Hematopoietic multipotent progenitor cell treated with erythropoietin and hydrocortisone succinate and interleukin-3 and kit ligand, for 17 days (in vitro differentiated cells): ENCODE measurements around the gene GABRR3.

Source experiments
- DNase-seq: peaks from one replicate; pipeline ENCODE4 v3.0.0-alpha.2; 2015; ENCODE audit warnings: low spot score

GABRR3 gene

DNA sequence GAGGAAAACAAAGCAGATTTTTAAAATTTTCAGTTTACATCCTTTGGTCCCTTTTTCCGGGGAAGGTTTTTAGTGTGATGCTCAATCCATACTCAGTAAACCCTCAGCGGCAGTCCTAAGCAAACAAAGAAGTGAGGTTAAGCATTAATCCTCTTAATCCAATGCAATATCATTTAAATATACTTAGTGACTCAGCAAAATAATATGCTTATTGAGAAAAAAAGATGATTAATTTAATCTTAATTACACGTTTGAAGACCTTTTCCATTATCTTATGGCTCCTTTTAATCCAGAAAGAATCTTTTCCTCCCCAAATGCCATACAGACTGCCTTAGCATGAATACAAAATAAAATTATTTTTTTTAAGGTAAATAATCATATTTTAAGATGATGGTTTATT lies at the start of gene GABRR3:
TSS of gene GABRR3 (minus strand) at position 108 of the 400 bp plus-strand sequence. CDS start 328 bp downstream, outside the sequence.
- DNase-seq: no peak

DNA sequence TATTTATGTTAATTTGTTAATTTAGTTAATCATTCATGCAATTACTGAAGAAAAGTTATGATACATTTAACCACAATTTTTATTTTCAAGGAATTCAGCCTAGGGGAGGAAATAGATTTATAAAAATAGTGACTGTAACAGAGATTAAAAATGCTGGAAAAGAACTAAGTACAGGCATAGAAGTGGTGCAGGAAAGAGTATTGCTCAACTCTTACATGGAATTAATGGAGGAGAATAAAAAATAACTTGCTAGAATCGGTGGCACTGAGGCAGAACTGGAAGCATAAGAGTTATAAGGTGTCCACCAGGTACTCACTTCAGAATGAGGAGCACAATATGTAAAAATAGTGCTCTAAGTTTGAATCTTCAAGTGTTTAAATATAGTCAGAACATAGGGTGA lies 38.4 kb upstream of the GABRR3 start:
- no peak for DNase-seq

DNA sequence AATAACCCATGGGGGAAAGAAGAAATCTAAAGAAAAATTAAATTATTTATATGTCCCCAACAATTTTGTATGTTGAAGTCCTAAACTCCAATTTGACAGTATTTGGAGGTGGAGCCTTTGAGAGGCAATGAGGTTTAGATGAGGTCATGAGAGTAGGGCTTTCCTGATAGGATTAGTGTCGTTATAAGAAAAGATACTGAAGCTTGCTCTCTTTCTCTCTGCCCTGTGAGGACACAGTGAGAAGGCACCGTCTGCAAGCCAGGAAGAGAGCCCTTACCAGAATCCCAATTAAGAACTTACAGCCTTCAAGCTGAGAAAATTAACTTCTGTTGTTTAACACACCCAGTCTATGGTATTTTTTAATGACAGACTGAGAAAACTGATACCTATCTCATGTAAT lies 35.7 kb upstream of the GABRR3 start:
- no peak for DNase-seq

DNA sequence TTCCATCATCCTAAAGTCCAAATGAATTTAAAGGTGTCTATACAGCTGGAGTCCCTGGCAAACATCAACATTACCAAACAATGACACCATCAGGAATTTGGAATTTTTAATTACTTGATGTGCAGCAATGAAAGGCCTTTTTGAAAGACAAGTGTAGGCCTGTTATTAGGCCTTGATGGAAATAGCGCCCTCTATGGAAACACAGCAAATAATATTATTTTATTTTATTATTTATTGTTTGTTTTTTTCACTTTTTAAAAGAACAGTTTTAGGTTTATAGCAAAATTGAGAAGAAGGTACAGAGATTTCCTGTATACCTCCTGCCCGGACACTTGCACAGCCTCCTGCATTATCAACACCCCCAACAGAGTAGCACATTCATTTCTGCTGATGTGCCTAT lies 33.7 kb upstream of the GABRR3 start:
- DNase-seq: no peak

DNA sequence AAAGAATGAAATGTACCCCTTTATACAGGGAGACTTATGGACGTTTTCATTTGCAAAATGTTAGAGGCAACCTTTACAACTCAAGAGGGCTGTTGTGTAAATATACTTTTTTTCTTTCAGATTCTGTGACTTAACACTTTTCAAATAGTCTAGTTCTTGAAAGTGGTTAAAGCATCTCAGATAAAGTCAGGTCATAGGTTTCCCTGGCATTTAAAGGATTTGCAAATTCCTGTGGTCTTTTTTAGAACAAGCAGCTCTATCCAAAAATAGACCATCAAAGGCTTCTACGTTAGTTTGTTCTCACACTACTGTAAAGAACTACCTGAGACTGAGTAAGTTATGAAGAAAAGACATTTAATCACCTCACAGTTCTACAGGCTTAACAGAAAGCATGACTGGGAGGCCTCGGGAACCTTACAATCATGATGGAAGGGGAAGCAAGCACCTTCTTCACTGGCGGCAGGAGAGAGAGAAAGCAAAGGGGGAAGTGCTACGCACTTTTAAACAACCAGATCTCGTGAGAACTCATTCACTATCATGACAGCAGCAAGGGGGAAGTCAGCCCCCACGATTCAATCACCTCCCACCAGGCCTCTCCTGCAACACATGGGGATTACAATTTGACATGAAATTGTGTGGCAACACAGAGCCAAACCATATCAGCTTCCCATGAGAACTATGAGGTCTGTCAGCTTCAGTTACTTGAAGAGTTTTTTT lies 23.3 kb upstream of the GABRR3 start:
- no peak for DNase-seq

DNA sequence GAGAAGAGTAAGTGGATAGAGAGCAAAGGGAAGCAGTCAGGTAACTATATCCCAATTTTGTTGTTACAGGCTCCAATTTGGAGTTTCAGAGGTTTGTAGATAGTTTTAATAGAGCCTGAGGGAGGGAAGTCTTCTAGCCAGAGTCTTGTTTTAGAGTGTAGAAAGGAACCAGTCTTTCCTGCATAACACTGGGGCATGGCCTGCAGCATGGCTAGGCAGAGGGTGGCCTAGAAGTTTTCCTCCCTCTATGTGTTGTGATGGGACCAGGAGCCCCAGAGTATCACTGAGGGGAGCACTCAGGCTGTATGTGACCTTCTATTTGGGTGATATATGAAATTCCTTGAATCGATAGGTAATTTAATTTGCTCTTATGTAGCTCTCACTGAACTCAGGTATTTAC lies 22.5 kb upstream of the GABRR3 start:
- DNase-seq: no peak

DNA sequence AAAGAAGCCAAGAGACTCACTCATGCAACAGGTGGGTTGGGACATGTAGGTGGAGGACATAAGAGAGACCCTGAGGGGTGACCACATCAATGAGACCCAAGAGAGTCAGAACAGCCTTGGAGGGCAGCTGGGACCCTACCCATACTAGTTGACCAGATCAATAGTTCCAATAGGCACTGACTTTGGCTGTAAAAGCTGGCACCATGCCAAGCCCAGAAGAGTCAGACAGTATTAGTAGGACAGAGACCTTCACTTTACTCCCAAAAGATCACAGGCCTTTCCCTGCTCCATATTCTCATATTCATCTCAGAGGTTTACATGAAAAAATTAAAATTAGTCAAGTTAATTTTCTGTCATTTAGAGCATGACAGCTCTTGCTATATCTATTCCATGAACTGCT lies 20.9 kb upstream of the GABRR3 start:
- no peak for DNase-seq

DNA sequence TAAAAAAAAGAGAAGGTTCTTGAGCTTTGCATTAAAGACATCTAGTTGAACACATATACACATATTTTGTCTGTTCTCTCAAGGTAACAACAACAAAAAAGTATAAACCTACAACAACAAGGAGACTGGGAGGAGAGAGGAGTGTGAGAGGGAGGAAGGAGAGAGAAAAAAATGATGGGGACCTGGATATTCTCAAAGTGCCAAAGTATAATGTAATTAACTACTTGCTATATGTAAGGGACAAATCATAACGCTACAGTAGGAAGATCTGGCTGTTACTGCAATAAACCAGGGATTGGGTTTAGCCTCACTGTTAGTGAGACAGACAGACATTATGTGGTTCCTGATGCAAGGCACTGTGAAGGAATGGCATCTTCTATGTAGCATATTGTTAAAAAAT lies 14.2 kb upstream of the GABRR3 start:
- DNase-seq: no peak

DNA sequence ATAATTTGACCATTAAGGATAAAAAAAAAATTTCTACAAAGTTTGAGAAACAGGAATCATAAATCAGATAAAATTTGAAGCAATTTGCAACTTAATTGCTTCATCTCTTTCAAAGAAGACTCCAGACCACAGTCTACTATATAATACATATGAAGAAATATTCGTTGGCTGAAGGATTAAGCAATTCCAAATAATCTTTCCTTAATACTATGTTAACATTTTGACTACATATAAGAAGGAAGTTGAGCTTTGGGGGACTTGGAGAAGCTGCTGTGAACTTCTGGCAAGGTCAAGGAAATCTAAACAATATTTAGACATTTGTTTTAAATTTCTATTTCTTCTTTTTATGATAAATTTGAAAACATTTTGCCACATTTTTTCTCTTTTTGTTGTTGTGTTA lies 13.5 kb upstream of the GABRR3 start:
- DNase-seq: no peak

DNA sequence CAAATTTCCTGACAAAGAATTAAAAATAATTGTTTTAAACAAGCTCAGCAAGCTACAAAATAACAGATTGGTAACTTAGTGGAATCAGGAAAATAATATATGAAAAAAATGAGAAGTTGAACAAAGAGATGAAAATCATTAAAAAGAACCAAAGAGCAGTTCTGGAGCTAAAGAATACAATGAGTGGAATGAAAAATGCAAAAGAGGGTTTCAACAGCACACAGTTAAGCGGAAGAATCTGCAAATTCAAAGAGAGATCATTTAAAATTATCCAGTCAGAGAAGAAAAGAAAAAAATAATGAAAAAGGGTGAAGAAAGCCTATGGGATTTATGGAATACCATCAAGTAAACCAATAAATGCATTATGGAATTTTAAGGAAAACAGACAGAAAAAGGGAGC lies 6.2 kb upstream of the GABRR3 start:
- DNase-seq: no peak

DNA sequence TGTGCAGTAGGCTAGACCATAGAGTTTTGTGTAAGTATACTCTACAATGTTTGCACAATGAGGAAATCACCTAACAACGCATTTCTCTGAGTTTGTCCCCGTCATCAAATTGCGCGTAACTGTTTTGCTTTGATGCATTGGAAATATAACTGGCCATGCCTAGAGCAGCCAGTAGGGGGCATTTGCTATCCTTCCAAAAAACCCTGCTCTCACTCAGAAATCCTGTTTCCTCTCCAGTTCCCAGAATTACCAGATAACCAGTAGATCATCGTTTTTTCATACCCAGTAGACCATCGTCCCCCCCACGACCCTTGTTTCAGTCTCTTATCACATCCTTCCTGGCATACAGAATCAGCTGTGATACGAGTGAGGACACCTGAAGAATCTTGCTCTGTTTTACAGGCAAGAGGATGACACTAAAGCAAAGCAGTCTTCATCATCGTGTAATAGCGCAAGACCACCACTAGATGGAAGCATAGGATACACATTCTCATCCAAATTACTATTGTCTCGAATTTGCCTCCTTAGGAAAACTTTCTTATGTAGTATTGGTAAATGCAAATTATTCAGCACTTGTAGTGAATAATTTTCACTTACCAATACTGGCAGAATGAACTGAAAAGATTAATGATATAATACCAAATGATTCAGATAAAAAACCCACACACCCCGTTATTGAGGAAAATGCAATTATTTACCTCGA lies 4.4 kb upstream of the GABRR3 start:
- peak; percentile 66 for DNase-seq

DNA sequence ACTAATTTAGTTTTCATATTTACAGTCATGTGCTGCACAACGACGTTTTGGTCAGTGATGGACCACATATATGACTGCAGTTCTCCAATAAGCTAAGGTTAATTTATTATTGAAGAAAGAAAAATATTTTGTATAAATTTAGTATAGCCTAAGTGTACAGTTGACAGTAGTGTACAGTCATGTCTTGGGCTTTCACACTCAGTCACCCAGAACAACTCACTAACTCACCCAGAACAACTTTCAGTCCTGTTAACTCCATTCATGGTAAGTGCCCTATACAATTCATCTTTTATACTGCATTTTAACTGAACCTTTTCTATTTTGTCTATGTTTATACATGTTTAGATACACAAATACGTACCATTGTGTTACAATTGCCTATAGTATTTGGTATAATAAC lies 3.8 kb upstream of the GABRR3 start:
- no peak for DNase-seq

DNA sequence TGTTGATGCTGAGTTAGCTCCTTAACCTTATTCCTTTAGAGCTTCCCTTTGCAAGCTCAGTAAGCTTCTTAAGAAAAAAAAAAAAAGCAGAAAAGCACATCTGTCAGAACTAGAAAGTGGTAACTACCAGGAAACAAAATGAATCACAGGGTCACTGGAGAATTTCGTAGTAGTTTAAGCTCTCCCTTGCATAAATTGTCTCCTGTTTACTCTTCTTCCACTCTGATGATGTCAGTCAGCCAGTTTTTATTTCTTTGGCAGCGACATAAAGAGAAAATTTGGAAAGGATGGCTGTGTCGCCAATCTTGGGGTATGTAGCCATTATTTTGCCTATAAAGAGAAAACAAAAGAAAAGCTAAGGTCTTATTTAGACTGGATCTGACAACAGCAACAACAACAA lies 3.2 kb upstream of the GABRR3 start:
- no peak for DNase-seq

DNA sequence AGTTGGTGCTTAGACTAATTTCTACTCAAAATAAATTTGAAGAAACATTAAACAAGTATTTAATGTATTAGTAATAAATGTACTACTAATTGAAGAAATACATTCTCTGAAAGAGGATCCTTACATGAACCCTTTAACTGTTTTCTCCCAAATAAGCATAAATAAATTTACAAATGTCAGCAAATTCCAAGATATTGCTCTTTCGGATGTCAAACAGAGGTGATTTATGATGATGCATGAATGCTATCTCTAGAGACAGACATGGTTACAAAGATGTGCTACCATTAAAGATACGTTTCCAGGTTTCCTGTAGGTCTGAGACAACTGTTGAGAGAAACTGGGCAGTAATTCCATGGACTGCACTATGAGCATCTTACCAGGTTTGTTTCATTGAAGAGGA lies 629 bp downstream of the GABRR3 start:
- DNase-seq: no peak

DNA sequence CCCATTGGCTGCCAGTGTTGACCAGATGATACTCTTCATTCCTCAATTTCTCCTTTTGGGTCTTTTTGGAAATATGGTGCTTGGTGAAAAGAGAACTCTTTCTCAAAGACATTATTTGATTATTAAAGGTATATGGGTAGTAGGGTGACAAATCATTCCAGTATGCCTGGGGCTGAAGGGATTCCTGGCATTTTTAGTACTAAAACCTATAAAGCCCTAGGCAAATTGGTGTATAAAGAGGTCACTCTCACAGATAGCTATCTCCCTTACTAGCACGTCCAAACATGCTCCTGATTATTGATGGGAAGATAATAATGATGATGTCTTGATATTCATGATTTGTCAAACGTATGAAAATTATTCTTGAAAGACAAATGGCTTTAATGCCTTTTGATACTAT lies 1.1 kb downstream of the GABRR3 start:
- DNase-seq: no peak

DNA sequence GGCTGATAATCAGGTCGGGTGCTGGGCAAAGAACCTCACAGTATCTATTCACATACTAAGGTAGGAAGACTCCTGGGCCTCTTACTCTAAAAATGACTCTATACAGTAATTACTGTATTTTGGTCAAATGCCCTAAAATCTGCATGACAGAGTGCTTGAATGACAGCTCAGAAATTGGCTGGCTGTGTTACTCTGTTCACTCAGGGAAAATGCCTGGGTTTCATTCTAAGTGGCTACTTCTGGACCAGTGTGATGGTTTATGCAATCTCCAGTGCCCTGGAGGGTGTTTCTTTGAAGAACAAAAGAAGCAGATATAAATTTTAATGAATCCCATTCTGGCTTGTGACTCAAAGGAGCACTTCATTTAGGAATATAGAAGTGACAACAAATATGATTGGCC lies 2.2 kb downstream of the GABRR3 start:
- no peak for DNase-seq

DNA sequence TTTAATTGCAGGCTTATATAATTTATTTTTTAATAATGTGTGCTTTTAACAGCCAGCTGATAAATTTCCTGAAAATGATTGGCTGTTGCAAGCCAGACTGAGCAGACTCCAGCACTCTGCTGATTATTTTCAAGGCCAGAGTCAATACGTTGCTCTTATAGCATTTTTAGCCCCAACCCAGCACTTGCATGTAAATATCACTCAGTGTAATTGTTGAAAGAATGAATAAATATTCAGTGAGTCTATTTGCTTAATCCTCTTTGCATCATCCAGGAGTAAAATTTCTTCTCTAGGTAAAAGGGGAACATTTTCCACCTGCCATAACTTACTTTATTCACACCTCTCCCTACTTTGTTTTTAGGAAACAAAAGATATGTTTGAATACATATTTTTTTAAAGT lies 2.9 kb downstream of the GABRR3 start:
- no peak for DNase-seq

DNA sequence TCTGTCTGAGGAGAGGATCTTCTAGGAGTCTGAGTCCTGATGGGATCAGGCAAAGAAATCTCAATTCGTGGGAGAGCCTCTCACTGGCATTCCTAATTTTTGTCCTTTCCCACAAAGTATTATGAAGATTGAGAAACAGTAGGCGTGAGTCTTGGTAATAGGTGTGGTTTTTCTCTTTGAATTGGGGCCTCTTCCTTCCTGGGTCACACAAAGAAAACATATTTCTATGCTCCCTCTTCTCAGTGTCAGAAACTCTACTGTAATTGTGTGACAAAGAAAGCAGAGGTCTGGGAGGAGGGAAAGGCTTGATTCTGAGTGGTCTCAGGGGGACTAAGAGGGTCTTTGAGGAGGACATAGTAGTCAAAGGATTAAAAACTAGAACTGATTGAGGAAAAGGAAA lies 6.0 kb downstream of the GABRR3 start:
- DNase-seq: no peak

DNA sequence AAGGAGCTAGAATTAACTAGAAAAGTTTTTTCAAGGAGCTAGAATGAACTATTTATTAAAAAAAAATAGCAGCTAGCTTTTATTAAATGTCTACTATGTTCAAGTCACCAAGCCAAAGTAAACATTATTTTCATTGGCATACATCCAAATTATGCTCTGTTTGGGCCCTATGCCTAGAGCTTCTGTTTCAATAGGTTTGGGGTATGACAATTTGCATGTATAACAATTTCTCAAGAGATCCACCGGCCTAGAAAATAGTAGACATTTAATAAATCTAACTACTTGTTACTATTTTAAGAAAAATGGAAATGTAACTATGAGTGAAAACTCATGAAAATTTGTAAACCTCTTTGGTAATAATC lies 8.0 kb downstream of the GABRR3 start:
- no peak for DNase-seq

DNA sequence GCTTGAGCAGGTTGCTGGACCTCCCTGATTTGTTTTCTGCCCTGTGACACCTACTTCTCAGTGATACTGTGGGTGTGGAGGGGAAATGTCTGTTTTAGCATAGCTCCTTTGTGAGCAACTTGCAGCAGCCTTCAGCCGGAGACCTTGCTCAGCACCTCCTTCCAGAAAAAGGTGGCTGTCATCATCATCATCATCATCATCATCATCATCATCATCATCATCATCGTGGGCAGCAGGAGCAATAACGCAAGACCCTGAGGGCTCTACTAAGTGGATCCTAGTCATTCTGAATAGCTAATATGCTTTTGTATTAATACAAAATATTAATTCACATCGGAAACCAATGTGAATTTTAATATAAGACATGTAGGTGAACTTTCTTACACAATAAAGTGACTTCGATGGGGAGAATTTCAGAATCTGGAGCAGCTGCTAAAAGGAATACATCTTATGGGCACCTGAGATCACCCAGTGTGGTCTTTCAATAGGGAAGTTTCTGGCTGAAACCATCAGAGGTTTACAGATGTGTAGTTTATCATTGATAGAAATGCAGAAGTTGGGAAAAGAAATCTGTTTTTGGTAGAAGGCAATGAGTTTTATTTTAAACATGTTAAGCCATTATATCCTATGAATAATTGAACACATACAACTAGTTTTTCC lies 8.6 kb downstream of the GABRR3 start:
- no peak for DNase-seq

DNA sequence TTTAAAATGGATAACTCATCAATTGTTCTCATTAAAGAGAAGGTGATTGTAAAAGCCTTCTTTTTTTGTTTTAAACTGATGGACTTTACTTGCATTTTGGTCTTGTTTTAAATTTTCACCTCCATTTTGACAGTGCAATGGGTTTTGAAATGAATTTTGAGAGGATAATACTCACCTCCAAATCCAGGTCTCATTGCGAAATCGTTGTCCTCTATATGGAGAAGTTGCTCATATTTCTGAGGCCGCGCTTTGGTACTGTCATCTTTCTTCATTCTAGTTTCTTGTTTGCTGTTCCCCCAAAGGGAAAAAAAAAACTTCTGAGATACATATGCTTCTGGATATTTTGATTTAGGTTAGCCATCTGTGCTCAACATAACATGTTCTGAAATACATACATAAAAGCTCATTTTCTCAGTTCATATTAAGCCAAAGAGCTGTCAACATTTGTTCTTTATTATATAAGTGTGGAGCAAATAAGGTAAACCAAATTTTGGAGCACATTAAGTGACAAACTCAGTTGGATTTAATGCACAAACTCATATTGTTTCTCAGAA lies 9.6 kb downstream of the GABRR3 start:
- no peak for DNase-seq

DNA sequence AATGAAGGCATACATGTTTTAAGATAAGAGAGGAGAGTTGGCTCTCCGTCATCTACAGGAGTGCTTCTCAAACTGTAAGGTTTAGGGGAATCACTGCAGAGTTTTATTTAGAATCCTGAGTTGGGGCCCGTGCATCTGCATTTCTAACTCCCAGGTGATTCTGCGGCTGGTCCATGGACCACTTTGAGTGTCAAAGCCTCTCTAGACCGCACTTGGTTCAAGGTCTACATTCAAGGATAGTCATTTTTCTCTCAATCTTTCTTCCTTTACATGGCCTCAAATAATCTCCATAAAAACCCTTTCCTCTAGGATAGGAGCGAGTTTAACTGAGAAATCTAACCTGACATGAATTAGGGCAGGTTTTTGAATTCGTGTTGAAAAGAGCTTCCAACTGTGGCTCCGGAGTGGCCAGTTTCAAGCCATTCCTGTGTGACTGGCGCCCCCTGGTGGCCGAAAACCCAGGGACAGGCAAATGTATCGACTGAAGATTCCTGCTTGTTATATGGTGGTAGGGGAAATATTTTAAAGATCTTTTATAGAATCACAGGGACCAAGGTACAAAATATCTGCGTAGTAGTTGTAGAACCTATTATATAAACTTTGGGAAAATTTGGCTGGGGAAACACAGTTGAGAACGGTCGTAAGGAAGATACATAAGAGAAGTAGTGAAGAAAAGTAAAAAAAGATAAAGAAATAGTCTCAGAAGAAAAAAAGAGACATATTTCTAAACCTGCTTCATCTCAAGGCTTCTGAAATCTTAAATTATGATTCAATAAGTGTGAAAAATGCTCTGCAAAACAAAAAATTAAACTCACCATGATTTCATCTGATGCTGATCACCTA lies 11.9 kb downstream of the GABRR3 start:
- peak; percentile 76 for DNase-seq
